Endometrial microvascular endothelial cells (primary cell): ENCODE measurements around the gene FHL2. TPM values are rescaled to one million over a fixed set of nuclear protein-coding genes. Genes with fewer than 3 reads are reported as not detected.

Source experiments
- in situ Hi-C: cut with HindIII; loops from 2 replicates; pipeline ENCODE4 v1.10.0; 2017; ENCODE audit warnings: low sequenced_read_pairs, low pct_unique_long_range_greater_than_20kb; ENCODE audit errors: inconsistent ontology term
- total RNA-seq: library from RNA; depleted of rRNA; stranded (reverse); fragments of >200 nt; gene quantifications from one replicate; pipeline ENCODE4 v1.2.3, GENCODE V29; 2015; ENCODE audit errors: inconsistent ontology term

Gene FHL2
- total RNA-seq, 1 donor from 2014 or later, result 200 TPM

DNA sequence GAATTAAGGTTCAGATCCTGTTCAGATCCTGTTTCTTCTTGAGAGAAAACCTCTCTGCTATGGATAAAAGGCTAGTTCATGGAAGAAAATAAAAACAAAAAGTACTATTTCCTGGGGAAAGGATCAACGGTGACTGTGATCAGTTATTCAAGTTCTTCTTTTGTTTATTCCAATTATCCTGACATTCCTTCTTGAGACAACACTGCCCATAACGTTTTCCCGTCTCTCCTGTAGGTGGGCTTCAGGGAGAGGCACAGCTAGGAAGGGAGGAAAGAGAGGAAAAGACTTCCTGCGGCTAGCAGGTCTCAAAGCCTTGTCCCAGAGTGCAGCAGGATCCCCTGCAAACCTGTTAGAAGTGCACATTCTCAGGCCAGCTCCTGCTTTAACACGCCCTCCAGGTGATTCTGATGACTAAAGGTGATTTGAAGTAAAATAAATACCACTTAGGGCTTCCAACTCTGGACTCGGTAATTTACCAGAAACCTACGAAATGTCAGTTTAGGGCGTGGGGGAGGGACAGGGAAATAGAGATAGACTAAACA lies 4.5 kb upstream of the FHL2 start:
- in situ Hi-C loops, result no loop called here

DNA sequence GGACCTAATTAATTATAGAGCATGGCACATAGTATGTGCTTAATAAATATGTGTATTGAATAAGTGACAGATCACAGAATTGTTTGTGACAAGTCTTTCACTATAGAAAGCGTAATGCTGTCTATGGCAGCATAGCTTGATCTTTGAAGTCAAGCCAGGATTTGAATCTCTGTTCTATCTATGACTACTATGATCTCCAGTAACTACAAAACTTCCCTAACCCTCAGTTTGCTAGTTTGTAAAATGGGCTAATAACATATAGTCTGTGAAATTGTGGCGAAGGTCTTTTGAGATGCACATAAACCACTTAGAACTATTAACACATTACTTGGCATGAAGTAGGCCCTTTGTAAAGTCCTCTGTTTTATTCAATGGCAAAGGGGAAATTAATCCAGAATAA lies 4.0 kb upstream of the FHL2 start:
- in situ Hi-C loops, result no loop called here

DNA sequence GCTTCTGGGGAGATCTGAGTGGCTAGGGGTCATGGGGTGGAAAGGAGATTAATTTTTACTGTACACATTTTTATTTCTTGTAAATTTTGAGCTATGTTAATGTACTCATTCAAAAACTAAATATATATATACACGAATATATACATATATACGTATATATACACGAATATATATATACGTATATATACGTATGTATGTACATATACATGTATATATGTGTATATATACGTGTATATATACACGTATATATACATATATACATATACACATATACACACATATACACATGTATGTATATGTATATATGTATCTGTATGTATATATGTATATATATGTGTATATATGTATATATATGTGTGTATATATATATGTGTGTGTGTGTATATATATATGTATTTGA lies 3.0 kb upstream of the FHL2 start:
- in situ Hi-C loops, result no loop called here

DNA sequence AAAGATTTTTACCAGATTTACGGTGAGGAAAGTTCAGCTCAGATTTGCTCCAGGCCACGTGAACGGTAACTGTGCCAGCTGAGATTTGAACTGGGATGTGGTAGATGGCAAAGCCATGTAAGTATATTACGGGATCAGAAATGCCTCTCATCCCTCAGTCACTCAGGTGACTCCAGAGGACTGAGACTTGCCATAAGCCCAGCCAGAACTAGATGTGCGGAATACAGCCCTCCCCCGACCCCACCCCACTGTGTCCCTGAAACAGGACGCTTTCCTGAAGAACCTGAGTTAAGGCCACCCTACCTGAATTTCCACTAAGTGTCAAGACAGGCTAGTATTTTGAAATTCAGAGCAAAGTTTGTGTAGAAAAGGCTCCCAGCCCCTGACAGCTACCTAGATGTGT lies 1.3 kb upstream of the FHL2 start:
- in situ Hi-C loops, result no loop called here

DNA sequence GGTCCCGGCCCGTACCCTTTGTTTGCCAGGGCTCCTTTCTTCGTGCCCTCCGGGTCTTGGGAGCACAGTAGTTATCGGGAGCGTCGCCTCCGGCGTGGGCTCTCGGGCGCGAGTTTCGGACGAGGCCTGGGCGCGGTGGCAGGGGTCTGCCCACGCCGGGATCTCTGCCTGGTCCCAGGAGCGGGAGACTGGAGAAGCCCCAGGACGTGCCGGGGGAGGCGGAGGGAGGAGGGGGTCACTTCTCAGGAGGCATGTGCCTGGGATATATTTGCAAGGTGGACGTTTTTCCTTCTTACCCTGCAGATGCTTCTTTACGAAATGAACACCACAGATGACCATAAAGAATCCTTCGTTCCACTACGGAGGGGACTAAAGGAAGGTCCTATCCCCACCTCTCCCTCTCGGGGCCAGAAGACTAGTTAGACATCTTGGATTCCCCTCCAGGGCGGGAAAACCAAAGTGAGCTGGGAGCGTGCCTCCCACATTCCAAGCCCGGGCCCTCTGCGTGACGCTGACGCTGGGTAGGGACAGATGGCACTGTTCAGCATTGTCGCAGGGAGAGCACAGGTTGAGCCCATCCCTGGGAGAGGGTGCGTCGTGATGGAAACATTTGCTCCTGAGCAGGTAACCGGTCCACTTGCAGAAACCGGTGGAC lies 483 bp upstream of the FHL2 start:
- in situ Hi-C loops, result no loop called here

DNA sequence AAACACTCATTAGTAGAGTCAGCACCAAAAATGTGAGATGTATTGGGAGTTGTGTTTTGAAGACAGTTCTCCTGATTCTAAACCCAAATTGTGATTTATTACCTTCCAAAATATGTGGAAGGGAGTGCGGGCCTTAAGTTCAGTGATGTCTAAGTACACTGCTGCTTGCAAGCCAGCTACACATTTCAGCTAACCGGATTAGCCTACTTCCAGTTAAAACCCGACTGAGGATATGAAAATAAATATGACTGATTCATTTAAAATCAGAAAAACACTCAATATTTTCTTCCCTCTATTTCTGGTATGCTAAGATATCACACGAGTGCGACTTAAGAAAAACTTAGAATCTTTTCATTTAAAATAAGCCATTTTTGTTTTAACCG lies 907 bp downstream of the FHL2 start:
- in situ Hi-C loops, result no loop called here

DNA sequence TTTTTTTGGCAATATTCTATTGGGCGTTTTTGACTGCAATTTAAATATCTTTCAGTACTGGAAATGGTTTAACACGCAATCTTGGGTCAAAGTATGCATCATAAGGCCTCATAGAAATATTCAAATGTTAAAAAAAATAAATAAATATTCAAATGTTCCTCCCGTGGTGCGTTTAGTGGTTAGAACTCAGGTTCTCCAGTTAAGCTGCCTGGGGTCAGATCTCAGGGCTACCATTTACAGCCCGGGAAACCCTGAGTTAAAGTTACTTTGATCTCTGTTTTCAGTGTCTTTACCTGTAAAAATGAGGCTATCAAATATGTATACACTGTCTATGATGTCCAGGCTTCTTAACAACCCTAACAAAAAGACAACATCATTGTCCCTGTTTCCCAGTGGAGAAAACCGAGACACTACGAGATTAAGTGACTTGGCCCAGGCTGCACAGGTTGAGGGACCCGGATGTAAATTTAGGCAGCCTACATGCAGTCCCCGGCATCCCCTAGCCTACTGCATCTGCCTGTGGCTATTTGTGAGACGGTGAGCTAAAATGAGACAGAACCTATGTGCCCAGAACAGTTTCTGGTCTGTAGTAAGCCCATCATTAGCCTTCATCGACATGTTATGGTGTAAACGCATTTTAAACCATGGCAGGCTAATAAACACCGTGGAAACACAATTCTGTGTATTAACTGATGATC lies 1.7 kb downstream of the FHL2 start:
- in situ Hi-C loops, result no loop called here

DNA sequence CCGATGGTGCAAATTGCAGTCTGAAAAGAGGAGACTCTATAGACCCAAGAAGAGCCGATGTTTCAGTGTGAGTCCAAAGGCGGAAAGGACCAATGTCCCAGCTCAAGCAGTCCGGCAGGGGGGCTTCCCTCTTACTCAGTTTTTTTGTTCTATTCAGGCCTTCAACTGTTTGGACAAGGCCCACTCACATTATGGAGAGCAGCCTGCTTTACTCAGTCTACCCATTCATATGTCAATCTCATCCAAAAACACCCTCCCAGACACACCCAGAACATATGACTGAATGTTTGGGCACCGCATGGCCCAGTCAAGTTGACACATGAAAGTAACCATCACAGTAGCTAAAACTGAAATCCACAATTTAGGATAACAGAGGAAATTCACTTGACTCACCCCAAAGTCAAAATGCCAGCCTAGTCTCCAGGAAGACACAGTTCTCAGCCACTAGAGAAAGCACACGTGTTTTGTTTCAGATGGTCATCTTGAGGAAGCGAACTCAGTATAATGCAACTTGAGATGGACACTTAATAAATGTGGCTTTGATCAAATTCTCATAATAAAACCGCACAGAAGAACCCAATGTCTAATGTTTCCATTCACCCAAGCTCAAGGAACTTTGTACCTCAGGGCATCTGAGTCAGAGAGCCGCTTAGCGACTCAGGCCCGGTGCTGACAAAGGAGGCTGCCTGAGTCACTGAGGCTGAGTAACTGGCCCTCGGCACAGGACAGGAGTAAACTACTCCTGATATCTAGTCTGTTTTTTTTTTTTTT lies 2.4 kb downstream of the FHL2 start:
- in situ Hi-C loops, result no loop called here

DNA sequence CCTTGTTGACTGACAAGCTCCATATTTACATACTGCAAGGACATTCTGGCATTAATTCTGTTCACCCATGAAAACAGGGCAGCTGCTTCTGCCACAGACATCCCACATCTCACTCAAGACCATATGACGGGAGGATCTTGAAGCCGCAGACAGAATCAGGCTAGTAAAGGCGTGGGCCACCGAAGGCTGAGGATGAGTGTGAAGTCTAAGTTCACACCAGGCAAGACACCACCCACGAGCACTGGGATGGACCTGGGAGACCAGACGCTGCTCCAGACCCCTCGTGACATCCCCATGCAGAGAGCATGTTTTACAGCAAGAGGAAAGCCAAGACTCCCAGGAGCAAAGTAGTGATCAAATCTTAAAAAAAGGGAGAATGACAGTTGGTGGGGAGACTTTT lies 3.2 kb downstream of the FHL2 start:
- in situ Hi-C loops, result no loop called here

DNA sequence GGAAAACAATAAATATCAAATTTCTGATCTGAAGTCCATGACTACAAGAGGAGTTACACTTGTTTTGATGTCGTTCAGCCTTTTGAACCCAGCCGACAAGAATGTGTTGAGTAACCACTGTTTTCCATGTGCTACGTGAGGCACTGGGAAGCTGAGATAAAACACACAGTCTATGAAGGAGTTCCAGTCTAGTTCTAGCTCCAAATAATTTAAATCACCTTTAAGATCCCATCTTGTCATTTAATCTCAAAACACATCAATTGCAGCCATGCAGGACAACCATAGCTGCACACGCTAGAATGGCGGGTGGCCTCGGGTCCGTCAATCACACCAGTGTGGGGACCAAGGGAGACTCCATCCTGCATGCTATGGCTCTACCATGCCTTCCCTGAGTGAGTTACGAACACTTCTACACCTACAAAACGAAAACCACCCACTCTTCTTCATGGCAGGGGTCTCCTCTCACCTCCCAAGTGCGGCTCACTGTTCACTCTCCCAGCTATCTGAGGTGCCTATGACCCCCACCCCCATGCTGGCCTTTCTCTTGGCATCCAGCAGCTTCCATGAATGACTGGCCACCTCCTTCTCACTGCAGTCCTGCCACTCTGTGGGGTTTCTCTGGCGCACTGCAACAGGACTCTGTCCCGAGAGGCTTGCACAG lies 3.8 kb downstream of the FHL2 start:
- in situ Hi-C loops, result no loop called here

DNA sequence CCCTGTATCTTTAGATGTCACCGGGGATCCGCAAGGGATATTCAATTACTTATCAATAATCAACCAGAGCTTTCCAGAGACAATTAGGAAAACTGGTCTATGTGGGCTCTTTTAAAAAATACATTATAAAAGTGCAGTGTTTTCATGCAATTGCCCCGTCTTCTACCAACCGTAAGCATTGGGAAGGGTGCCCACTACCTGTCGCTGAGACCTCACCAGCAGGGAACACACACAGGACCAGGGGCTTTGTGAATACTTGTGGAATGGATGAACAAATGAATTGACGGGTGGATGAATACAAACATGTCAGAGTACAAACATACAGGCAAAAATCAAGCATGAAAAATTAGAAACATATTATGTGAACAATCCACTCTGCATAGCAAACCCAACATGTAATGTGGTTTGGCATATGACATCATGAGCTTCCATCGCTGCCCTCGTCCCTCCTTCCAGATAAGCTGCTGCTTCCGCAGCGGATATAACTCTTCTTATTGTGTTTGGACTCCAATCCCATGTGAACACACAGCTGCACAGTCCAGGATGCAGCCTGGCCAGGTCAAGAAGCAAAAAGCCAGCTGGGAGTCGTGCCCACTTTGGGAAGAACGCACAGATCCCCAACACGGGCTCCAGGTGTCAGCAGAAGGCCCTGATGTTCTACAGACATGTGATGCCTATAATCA lies 5.3 kb downstream of the FHL2 start:
- in situ Hi-C loops, result no loop called here

DNA sequence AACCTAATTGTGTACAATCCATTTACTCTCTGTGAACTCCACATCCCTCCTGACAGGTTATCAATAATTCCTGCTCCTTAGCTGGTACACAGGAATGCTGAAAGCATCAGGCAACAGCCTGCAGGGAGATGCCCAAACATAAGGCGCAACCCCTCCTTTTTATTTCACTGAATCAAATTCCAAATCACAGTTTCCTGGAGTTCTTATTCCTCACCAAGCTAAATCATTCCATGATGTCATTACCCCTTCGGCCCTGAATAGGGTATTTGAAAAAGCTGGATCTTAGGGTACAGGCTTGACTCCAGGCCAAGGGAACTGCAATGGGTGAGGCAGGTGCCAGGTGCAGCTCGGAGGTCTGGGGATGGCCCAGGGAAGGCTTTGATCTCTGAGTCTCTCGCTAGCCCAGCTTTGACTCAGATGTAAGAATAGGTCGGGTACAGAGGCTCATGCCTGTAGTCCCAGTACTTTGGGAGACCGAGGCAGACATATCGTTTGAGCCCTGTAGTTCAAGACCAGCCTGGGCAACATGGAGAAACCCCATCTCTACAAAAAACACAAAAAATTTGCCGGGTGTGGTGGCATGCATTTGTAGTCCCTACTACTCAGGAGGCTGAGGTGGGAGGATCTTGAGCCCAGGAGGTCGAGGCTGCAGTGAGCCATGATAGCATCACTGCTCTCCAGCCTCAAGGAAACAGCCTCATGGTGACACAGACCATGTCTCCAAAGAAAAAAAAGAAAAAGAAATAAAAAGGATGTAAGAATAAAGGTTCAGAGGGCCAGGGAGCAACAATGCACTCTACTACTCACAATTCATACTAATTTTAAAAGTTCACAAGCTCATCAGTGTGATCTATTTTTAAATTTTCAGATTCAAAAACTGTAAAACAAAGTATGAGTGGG lies 6.8 kb downstream of the FHL2 start:
- in situ Hi-C loops, result no loop called here

DNA sequence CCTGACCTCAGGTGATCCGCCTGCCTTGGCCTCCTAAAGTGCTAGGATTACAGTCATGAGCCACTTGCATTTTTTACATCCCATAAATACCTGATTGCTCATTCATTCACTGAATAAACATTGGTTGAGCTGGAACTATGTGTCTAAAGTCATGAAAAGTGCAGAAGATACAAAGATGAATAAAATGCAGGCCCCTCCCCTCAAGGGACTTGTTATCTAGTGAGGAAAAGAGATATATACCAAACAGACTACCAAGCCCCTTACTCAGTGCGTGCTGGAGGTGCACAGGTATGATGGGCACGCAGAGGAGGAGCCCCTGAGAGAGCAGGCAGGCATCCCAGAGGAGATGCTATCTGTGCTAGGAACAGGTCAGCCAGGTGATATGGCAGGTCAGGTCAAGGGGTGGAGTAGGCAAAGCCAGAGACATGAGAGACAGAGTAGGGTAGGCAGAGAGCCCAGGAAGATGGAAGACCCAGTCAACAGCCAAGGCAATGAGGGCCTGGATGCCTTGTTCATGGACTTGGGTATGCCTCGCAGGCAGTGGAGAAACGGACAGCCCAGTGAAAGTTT lies 7.7 kb downstream of the FHL2 start:
- in situ Hi-C loops, result no loop called here

DNA sequence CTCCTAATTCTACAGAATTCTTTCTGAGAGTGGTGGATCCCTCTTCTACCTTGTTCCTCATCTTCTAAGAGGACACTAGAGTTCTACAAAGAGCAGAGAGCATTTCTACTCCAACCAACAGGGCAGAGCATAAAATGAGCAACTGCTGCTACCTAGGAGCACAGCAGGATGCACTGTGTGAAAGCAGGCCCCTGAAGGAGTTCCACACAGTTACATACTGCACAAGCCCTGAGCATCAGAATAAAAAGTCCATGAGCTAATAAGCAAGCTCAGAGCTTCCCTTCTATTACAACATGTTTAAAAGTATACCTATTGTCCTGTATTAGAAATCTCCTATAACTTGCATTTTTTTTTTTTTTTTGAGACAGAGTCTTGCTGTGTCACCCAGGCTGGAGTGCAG lies 8.4 kb downstream of the FHL2 start:
- in situ Hi-C loops, result no loop called here

DNA sequence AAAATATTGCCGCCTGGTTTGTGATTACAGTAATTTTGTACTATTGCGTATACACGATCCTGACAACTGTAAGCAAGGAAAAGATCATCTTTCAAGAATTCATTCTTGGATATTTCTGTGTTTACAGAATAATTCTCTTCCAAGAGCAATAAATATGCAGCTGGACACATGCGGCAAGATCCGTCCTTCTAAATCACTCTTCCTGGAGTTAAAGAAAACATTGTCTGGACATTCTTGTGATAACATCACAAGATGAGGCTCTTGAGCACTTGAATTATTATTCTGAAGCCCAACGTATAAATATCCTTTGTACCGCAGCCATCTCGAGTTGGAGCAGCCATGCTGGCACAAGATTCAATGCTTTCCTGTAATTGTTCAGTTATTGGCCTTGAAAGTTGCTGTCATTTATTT lies 9.9 kb downstream of the FHL2 start:
- in situ Hi-C loops, result no loop called here

DNA sequence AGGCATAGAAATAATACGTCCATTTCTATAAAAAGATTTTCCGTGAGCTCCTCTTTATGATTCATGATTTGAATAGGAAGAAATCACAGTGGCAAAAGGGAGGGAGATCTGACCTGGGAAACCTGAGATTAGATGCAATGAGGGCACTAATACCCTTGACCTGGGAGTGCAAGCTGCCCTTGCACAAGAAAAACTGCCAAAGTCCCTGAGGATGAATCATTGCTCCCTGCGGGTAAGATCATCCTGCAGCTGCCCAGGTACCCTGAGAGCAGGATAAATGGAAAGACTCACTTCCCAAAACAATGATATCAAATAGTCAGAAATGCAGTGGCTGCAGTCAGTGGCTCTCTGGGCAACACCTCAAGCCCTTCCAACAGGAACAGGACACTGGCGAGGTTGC lies 11.6 kb downstream of the FHL2 start:
- in situ Hi-C loops, result no loop called here

DNA sequence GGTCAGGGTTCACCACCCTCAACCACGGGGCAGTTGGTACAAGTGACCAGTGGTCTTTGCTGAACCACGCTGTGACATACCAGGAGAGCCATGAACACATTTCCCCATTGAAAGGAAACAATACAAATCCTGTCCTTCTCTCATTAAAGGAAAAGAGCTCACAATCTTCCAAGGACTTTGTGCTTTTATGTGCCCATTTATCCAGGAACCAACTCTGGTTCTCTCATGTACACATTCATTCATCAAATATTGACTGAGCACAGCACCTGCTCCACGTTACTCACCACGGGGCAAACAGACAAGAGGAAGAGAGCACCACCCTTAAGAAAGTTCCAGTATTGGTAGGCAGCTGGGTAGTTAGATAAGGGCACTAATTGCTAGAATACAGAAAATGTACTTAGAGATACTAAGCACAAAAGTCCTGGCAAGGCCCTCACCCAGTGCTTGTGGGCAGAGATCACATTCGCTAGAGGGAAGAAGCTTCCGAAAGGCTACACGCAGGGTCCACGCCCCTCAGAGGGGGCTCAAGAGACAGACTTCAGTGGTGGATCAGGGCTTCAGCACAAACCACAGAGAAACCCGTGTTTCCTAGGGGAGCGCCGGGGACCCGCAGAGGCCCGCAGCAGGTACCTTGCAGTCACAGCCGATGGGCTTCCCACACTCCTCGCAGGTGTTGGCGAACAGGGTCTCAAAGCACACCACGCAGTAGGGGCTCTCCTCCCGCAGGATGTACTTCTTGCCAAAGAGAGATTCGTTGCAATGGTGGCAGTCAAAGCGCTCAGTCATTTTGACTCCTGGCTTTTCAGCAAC lies 12.9 kb downstream of the FHL2 start:
- in situ Hi-C loops, result no loop called here
